HG03108 (cell line): ENCODE data around the gene TNFRSF9.
"Not testable (repeated sequence)": the region's sequence is repeated elsewhere in the genome, so short reads cannot be mapped to it uniquely, and the experiment has no call there.

Experiments used
- ATAC-seq: cut with Tn5 transposase; IDR thresholded peaks from one replicate; pipeline ENCODE4 v1.9.1; 2021; ENCODE audit warnings: moderate library complexity; ENCODE audit not compliant: unreplicated experiment

TNFRSF9 gene

DNA sequence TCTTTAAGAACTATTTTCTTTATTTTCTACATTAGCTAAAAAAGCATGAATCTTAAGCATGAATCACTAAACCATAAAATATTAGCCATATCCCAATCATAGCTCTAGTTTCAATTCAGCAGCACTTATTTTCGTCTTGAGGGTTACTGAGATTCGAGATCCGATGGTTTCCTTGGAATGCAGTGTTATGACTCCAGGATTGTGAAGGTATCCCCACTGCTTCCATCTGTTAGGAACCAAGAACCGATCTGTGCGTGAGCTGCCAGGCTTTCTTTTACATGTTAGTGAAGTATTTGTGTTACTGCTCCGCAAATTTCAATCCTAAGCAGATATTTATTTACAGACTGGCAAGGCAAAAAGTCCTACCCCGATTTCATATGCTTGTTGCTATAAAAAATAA, 18.8 kb downstream of the TNFRSF9 start:
- ATAC-seq: no peak

GRCh38 chr1:7919880-7920279, 20.8 kb downstream of the TNFRSF9 start:
- ATAC-seq: no peak

- not testable (repeated sequence) for ATAC-seq
Observed at GRCh38 chr1:7917971-7918370, 22.7 kb downstream of the TNFRSF9 start.

- ATAC-seq: no peak
Observed at GRCh38 chr1:7916501-7916830, 24.2 kb downstream of the TNFRSF9 start.

DNA sequence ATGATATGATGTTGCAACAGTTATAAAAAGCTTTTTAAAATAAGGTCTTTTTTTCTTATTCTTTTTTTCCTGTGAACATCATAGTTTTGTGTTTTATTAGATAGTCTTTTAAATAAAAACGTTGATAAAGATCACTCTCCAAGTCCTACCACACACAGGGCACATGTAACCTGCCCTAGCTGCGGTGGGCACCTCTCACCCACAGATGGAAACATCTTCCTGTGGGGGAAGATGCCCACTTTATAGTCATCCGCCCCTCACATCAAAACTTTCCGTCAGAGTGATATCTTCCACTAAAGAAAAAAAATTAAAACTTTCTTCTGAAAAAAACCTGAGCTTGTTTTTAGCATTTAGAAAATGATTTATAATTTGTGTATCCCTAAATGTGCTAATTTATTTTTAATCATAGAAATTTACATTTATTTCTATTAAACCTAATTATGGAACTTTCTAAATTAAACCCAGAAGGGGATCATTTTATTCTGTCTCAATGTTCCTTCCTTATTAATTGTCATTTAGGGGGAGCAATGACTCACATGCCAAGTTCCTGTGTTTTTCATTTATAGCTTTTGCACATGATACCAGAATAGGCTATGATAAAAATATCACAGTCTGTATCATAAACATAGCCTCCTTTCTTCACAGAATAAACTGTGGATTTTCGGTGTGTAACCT, 24.7 kb downstream of the TNFRSF9 start:
- ATAC-seq: no peak

DNA sequence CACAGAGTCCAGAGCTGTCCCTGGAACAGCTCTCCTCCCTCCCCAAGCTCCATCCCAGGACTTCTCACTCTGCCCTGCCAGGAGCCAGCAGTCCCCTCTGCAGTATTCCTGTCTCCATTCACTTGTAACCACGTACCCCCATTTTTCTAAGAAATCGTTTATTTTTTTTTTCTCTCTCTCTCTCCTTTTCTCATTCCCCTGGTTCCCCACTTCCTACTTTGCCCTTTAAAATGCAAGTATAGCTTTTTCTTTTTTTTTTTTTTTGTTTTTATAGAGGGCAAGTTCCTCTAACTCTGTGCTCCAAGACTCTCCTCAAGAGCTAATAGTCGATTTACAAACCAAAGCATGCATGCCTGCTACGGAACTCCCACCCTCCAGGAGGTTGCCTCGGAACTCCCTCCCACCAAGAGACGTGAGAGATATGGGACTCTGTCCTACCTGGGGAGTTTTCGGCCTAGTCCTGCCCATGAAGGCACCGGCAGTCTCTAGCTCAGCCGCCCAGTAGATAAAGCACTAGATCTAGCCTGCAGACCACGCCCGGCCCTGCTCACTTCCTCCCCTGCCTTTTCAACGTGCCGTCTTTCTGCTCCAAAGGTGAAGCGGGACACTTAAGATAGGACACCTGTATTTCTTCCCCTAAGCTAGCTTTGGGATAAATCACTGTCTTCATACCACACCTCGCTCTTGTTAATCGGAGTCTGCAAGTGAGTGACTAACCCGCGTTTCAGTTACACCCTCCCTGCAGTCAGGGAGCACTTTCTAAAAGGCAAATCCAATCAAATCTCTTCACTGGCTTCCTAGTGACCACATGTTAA, 27.7 kb downstream of the TNFRSF9 start:
- ATAC-seq: no peak

DNA sequence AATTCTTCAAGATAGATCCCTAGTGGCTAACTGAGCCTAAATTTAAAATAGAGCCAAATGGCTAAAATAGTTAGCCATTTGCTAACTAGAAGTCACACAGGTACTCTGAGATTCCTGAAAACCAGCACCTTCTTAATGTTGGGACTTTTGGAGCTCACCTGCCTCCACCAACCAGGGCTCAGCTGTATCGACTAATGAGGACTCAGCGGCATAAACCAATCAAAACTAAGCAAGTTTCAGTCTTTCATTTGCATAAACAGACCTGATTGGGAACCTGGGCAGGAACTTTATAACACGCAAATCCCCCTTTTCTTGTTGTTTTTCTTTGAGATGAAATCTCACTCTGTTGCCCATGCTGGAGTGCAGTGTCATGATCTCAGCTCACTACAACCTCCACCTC, 28.5 kb downstream of the TNFRSF9 start:
- ATAC-seq: no peak

- ATAC-seq: no peak
Observed at GRCh38 chr1:7905262-7905661, 35.4 kb downstream of the TNFRSF9 start.

DNA sequence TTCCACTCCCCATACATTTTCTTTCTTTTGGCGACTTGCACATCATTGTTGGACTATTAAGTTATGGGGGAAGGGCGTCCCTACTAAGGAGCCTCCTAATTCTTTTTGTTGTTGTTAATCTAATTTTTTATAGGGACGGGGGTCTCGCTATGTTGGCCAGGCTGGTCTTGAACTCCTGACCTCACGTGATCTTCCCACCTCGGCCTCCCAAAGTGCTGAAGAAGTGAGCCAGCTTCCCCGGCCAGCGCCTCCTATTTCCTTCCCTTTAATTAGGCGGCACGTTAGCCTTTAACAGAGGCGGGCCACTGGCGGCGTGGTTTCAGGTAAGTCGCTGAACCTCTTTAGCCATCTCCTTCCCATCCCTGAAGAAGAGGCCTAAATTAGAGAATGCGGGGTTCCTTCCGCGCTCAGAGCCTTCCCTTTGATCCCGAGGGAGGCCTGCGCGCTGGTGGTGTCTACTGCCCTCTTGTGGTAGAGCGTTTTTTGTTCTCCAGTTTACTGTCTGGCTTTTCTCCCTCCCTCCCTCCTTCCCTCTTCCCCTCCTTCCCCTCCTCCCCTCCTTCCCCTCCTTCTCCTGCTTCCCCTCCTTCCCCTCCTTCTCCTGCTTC, 38.1 kb downstream of the TNFRSF9 start:
- ATAC-seq: no peak

DNA sequence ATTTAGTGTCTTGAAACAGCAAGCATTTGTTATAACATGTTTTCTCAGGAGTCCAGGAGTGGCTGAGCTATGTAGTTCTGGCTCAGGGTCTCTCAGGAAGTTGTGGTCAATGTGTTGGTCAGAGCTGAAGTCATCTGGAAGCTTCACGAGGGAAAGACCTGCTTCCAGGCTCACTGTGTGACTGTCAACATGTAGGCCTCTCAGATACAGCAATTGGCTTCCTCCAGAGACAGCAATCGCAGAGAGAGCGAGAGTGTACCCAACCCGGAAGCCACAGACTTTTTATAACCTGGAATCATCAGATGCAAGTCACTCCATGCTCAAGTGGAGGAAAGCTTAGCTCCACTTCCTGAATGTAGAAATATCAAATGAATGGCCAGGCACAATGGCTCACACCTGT, 40.9 kb downstream of the TNFRSF9 start:
- no peak for ATAC-seq

DNA sequence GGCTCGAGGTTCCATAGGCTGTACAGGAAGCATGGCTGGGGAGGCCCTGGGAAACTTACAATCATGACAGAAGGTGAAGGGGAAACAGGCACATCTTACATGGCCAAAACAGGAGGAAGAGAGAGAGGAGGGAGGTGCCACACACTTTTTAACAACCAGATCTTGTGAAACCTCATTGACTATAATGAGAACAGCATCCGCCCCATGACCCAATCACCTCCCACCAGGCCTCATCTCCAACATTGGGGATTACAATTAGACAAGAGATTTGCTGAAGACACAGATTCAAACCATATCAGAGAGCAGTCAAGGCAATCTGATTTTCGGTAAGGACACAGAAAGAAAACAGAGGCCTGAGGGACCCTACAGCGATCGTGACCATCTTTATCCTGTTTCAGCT, 41.7 kb downstream of the TNFRSF9 start:
- ATAC-seq: no peak

DNA sequence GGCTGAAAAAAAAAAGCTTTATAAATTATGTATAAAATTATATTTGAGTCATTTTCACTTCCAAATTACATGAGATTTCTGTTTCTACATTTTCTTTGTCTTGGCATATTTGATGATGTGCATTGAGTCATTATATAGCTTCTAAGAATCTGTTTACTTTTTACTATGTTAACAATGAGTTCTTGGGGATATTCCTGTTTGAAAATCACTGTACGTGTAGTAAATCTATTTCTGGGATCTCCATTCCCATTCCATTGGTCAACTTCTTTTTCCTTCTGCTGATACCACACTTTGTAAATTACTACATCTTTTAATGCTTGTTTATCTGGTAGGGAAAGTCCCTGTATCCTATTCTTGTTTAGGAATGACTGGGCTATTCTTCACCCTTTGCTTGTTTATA, 43.6 kb downstream of the TNFRSF9 start:
- no peak for ATAC-seq

DNA sequence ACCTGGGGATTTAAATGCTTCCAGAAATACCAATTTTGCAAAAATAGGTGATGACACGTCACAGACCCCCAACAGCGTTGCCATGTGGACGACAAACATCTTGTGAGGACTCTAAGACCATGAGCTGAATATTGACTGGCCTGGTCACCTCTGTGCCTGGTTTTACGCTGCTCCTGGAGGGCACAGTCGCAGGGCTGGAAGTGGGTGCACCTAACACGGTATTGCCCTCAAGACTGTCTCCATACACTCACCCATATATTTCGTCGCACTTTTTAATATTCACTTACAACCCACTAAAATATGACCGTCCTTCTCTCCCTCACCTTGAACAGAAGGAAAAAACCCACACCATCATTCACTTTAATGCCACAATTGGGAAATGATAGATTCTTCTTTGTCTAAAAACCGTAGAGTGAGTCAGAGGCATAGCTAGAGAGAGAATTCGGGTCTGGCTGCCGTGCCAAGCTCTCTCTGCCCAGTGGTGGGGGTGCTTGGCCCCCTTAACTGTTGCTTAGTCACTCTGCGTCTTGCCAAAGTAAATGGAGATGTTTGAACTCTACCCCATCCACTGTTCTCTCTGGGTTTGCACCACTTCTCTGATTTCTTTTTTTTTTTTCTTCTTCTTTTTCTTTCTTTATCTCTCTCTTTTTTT, 47.0 kb downstream of the TNFRSF9 start:
- ATAC-seq: no peak

- no peak for ATAC-seq
Observed at GRCh38 chr1:7891804-7892203, 48.8 kb downstream of the TNFRSF9 start.

DNA sequence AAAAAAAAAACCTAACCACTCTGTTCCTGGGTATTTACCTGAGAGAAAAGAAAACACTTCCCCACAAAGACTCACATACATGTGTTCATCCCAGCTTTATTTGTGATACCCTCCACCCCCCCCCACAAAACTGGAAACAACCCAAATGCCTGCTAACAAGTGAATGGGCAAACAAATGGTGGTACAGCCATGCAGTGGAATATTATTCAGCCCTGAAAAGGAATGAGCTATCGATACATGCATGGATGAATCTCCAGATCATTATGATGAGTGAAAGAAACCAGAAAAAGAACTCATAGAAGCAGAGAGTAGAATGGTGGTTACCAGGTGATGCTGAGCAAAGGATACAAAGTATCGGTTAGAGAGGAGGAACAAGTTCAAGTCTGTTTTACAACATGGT, 49.8 kb downstream of the TNFRSF9 start:
- no peak for ATAC-seq

DNA sequence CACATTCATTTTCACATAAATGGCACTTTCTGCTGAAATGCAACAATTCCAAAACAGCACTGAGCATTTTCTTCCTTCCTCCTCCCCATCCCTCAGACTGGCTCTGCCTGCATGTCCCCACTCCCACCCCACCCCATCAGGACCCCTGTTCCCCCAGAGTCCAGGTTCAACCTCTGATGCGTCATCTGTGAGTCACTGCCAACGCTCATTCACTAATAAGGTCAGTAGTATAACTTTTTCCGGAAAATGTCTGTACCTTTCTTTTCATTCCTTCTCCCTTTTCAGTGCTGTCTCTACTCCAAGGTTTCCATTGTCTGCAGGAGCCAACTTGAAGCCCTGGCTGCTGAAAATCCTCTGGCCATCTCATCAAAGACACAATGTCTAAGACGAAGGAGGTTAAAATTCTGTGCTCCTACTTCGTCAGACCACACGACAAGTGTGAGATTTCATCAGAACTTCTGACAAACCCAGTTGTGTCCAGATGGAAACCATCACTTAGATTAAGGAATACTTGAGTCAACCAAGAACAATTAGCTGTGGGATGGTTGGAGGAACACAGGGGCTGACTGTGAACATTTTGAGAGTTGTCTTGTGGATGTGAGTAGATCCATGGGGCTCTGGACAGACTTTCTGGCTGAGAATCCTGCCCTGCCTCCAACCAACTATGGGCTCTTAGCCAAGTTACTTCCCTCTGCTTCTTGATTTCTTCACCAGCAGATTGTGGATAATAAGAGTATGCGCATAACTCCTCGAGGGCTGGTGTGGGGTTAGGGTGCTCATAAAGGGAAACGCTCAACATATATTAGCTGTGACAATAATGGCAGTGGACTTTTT, 52.2 kb downstream of the TNFRSF9 start:
- ATAC-seq: no peak

DNA sequence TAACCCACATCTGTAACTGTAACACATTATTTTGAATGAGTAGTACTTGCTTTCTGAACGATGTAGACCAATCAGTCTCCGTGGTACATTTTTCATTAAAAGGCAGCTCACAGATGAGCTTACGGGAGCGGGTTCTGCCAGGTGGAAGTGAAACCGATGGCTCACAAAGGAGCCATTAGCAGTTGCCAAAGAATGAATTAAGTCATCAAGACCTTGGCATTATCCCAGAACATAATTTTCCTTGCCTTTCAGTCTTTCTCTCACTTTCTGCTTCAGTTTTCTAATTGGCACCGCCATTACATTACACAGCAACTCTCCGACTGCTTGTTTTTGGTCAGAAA, 54.3 kb downstream of the TNFRSF9 start:
- no peak for ATAC-seq

GRCh38 chr1:7885513-7886404, 54.9 kb downstream of the TNFRSF9 start:
- ATAC-seq: no peak

GRCh38 chr1:7884757-7885156, 55.9 kb downstream of the TNFRSF9 start:
- ATAC-seq: no peak

DNA sequence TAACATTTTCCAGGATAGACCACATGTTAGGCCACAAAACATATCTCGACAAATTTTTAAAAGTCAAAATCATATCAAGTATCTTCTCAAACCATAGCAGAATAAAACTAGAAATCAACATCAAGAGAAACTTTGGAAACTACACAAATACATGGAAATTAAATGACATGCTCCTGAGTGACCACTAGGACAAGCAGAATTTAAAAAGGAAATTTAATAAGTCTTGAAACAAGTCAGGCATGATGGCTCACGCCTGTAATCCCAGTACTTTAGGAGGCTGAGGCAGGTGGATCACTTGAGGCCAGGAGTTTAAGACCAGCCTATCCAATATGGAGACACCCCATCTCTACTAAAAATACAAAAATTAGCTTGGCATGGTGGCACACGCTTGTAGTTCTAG, 61.4 kb downstream of the TNFRSF9 start:
- ATAC-seq: no peak
